A204.1 (cell line): ENCODE data around the gene XIAP.
"Not testable (repeated sequence)": the region's sequence is repeated elsewhere in the genome, so short reads cannot be mapped to it uniquely, and the experiment has no call there.

Source experiments
- FAIRE-seq: peaks from 2 replicates; lab custom pipeline; 2012; peaks lifted over from hg19 to GRCh38; lab: Jason Lieb, UNC

XIAP gene

DNA sequence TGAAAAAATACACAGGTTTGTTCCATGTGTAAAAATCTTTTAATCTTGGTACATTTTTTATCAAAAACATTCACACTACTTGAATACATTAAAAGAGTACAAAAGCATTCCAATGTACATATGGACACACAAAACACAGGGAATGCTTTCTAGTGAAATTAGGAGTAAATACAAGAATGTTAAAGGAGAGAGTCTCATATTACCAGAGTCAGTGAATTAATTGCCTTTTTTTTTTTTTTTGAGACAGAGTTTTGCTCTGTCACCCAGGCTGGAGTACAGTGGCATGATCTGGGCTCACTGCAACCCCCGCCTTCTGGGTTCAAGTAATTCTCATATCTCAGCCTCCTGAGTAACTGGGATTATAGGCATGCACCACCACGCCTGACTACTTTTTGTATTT lies 17.0 kb downstream of the XIAP start:
- no peak for FAIRE-seq

DNA sequence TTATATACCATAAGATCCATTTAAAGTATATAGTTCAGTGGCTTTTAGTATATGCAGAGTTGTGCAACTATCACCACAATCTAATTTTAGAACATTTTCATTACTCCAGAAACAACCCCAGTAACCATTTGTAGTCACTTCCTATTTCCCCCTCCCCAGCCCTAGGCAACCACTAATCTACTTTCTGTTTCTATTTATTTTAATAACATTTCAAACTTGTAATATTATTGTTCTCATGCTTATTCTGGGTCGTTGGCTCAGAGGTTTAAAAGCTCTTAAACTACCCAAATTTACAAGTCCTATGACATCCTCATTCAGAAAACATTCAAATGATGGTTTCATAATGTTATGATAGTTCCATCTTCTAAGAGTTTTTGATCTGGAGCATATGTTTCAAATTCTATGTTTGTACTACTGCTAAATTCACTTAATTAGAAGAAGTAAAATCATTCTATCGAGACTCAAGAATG lies 18.4 kb downstream of the XIAP start:
- FAIRE-seq = no peak

DNA sequence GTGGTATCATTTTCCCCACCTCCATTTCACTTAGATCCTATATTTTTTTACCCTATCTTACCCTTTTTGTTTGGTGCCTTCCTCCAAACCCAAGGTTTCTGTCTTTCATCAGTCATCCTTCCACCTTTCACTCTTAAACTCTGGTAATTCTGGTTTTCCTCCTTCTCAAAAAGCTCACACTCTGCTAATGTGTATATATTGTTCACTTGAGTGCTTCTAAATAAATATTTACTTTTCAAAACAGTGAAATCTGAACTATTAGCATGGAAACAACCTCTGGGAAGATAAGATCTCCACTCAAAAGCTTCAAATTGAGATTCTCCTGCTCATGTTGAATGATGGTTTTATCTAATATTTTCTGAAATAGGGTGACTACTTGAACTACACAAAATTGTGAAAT lies 21.5 kb downstream of the XIAP start:
- no peak for FAIRE-seq

DNA sequence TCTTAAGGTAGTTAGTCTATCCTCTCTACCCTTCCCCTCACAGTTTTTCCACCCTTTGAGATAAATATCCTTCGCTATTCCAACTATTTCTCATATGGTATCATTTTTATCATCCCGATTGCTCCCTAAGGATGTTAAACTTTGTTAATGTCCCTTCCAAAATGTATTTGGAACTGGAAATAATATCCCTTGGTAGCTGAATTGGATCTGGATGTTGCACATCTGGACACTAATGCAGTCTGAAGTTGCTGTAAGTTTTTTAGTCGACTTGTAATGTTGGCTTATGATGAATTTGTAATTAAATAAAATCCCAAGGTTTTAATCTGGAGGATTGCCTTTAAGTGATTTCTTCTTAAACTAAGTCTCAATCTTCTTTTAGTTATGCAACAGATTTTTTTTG lies 22.5 kb downstream of the XIAP start:
- FAIRE-seq = no peak

DNA sequence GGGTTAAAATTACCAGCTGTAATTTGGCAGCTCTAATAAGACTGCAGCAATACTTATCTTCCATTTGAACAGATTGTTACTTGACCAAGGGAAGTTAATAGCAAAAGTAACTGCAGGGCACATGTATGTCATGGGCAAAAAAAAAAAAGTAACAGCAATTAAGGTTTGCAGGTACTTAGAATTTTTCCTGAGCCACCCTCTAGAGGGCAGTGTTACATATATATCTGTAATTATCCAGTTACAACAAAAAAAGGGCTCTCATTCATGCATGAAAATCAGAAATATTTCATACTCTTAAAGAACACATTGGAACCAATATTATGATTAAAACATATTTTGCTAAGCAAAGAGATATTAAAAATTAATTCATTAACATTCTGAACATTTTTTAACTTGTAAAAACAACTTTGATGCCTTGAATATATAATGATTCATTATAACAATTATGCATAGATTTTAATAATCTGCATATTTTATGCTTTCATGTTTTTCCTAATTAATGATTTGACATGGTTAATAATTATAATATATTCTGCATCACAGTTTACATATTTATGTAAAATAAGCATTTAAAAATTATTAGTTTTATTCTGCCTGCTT lies 25.1 kb downstream of the XIAP start:
- FAIRE-seq = peak; percentile 97

DNA sequence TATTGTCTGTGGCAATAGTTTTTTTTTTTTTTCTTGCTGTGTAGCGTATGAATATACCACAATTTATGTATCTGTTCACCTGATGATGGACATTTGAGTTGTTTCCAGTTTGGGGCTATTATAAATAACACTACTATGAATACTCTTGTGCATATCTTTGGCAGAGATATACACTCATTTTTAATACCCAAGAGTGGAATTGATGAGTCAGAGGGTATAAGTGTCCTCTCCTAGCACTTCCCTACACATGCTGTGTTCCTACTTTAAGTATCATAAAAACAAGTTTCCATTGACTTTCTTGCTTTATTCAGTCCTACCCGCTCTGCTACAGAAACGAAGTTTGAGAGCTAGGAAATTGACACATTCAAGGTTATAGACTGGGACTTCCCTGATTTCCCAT lies 39.8 kb downstream of the XIAP start:
- no peak for FAIRE-seq

DNA sequence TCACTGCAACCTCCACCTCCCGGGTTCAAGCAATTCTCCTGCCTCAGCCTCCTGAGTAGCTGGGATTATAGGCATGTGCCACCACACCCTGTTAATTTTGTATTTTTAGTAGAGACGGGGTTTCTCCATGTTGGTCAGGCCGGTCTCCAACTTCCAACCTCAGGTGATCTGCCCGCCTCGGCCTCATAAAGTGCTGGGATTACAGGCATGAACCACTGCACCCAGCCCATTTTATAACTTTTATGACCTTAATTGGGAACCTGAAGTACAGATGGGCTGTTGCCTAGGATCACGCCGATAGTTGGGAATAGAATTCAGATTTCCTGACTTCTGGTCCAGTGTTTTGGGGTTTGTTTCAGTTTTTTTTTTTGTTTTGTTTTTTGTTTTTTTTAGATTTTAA lies 43.4 kb downstream of the XIAP start:
- not testable (repeated sequence) for FAIRE-seq

DNA sequence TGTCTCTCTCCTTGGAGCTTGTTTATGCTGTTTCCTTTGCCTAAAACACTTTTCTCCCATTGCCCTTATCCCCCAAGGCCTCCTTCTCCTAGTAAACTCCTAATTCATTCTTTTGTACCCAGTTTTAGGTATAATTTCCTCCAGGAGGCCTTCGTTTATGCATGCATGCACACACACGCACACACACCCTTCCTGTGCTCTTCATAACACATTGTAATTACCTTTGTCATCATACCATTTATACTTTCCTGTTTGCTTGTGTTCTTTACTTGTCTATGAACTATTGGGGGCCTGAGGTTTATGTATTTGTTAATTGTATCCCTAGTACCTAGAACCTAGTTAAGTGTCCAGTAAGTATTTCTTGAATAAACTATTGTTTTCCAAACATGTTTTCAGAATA lies 45.5 kb downstream of the XIAP start:
- FAIRE-seq = no peak

DNA sequence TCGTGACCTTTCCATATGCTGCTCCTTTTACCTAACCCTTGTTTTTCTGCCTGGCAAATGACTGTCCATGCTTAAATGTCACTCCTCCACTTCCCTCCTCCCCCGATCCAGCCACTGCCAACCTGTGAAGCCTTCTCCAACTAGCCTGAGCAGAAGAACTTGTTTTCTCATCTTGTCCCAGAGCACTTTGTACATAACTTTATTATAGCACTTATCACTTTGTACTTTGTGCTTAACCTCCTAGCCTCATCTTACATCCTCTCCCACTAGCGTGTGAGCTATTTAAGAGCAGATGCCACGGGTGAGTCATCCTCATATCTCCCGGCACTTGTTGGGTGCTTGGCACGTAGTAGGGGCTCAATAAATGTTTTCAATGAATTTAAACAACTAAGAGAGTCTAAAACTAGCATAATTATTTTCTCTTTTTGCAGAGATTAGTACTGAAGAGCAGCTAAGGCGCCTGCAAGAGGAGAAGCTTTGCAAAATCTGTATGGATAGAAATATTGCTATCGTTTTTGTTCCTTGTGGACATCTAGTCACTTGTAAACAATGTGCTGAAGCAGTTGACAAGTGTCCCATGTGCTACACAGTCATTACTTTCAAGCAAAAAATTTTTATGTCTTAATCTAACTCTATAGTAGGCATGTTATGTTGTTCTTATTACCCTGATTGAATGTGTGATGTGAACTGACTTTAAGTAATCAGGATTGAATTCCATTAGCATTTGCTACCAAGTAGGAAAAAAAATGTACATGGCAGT lies 46.9 kb downstream of the XIAP start:
- FAIRE-seq = peak; percentile 16

DNA sequence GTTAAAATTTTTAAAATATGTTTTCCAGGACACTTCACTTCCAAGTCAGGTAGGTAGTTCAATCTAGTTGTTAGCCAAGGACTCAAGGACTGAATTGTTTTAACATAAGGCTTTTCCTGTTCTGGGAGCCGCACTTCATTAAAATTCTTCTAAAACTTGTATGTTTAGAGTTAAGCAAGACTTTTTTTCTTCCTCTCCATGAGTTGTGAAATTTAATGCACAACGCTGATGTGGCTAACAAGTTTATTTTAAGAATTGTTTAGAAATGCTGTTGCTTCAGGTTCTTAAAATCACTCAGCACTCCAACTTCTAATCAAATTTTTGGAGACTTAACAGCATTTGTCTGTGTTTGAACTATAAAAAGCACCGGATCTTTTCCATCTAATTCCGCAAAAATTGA lies 49.7 kb downstream of the XIAP start:
- FAIRE-seq = no peak

DNA sequence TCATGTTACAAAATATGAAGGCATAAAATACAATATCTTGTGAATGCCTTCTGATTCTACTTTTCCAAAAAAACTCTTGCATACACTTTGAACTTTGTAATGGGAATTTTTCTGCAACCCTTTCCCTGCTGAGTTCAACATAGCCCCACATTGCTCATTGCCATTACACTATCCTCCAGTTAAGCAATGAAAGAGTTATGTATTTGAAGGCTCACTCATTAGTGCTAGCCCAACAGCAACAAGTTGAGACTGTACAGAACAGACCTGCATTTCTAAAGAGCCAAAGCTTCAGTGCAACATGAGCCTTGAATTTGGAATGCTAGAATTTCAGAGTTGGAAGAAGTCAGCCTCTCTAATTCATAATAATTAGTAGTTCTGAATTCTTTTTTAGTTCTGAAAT lies 57.2 kb downstream of the XIAP start:
- FAIRE-seq = no peak

DNA sequence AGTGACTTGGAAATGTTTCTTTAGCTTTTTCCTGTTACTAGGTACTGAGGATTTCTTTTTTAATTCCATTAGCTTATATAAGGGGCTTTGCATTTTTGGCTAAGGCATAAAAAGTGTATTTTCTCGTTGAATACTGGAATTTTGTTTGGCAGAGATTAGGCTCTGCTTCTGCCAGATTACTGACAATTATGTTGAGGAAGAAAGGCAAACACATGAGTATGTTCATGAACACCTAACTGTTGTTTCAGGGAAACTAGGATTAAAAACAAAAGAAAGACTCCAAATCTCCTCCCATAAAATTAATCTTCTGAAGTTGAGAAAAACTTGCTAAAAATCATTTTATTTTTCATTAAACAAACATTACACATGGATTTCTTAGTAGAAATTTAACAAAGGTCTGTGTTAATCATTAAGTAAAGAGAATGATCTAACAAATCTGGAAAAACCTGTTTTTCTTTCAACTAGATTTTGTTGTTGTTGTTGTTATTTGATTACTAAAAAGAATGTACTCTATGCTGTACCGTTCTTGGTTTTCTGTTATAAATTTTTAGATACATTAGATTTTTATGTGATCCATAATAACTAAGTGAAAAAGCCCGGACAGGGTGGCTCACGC lies 58.4 kb downstream of the XIAP start:
- no peak for FAIRE-seq

DNA sequence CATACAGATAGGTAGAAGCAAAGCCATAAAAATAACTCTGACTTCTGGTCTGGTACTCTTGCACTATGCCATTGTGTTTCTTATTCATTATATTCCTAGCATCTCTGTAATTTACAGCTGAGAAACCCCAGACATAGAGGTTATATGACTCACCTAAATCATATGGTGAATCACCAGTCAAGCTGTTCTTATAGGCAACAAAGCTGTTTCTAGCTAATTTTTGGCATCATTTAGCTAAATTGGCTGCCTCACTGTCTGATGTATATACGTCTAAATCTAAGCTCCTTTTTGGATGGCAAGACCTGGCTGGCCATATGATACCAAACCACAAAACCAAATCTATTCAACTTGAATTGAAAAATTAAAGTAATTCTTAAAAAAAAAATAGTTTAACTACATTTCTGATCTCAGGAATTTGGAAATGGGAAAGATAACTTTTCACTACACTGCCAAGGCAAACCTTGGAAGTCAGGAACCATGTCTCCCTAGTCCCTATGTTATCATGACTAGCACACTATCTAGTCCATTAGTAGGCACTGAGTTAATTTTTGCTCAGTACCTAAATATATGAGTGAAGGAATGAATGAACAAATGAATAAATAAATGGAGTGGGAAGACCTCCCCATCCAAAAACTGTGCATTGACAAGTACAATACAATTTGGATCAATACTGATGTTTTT lies 60.4 kb downstream of the XIAP start:
- FAIRE-seq = no peak

DNA sequence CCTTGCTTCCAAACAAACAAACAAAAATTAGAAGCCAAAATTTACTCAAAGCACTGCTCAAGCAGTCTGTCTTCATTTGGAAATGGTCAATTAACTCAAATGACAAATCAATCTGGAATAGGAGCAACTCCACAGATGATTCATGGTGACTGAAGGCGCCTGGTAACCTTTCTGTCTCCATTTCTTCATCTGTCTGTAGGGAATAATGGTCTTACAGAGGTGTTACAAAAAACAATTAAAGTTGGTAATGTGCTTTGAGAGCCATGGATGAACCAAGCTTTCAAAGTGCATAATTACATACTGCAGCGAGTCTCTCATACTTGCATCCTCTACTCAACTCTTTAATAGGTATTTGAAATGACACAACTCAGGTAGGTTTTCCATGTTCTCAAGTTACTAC lies 63.4 kb downstream of the XIAP start:
- FAIRE-seq = no peak

DNA sequence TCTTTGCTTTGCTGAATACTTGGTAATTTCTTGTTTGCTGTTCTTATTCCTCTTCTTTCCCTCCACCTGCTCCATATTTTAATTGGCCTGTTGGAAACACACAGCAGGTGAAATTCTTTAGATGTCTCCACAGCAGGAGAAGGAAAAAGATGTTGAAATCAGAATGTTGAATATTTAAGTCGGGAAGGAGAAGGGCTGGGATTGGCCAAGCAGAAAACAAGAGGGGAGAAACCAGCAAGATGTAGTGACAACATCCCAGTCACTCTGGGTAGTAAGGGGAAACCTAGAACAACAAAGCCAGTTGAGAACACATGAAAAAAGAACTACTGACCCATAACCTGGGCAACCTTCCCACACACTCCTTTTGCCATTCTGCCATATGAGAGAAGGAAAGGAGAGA lies 64.3 kb downstream of the XIAP start:
- no peak for FAIRE-seq

DNA sequence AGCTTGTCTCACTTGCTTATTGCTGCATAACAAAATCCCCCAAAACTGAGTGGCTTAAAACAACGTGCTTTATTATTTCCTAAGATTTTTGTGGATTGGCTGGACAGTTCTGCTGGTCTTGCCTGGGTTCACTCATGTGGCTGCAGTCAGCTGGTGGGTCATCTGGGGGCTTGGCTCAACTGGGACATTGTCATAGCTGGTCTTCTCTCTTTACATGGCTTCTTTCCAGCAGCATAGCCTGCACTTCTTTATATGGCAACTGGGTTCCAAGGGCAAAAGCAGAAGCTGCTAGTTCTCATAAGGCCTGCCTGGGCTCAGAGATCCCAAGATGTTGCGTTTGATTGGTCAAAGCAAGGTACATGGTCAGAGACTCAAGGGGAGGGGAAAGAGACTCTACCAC lies 68.0 kb downstream of the XIAP start:
- no peak for FAIRE-seq

DNA sequence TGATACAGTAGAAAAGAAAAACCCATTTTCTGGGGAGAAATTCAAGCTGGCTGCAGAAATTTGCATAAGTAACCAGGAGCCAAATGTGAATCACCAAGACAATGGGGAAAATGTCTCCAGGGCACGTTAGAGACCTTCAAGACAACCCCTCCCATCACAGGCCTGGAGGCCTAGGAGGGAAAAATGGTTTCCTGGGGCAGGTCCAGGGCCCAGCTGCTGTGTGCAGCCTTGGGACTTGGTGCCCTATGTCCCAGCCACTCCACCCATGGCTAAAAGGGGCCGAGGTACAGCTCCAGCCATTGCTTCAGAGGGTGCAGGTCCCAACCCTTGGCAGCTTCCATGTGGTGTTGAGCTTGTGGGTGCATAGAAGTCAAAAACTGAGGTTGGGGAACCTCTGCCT lies 72.2 kb downstream of the XIAP start:
- not testable (repeated sequence) for FAIRE-seq

DNA sequence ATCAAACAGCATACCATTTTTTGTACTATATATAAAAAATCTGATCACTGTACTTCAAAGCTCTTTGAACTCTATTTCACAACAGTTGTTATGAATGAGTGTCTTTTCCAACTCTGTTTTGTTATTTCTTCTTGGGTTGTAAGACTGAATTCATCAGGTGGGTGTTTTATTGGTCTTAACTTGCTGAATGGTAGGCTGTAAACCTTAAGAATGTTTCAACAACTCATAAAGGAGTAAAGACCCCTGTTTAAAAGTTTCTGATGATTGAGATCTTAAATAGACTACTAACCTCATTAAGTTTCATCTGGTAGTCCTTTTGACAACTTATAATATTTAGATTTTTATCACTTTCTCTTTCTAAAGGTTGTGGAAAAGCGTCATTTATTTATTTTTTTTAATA lies 83.2 kb downstream of the XIAP start:
- peak; percentile 19 for FAIRE-seq

DNA sequence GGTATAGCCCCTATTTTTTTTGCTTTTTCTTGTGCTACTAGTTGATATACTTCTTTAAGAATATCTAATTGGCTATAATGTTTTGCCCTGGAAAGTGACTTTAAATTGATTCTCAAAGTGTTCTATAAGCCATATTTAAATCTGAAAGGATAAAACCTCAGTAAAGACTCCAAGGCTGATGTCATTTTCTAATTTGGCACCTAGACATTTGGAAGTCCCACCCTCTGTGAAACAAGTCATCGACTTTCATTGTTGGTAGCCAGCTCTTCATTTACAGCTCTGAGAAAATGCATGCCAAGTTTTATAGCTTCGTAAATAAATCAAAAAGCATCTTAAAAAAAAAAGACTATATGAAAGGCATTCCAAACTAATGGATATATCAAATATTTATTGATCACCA lies 83.6 kb downstream of the XIAP start:
- no peak for FAIRE-seq

DNA sequence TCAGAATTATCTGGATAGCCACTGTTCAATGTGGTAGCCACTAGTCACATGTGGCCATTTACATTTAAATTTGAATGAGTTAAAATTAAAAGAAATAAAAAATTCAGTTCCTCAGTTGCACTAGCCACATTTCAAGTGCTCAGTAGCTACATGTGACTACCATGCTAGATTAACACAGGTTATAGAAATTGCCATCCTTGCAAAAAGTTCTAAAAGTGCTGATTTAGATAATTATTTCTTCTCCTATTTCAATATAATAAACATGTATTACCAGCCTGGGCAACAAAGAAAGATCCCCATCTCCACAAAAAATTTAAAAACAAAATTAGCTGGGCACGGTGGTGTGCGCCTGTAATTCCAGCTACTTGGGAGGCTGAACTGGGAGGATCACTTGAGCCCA lies 90.0 kb downstream of the XIAP start:
- FAIRE-seq = no peak

DNA sequence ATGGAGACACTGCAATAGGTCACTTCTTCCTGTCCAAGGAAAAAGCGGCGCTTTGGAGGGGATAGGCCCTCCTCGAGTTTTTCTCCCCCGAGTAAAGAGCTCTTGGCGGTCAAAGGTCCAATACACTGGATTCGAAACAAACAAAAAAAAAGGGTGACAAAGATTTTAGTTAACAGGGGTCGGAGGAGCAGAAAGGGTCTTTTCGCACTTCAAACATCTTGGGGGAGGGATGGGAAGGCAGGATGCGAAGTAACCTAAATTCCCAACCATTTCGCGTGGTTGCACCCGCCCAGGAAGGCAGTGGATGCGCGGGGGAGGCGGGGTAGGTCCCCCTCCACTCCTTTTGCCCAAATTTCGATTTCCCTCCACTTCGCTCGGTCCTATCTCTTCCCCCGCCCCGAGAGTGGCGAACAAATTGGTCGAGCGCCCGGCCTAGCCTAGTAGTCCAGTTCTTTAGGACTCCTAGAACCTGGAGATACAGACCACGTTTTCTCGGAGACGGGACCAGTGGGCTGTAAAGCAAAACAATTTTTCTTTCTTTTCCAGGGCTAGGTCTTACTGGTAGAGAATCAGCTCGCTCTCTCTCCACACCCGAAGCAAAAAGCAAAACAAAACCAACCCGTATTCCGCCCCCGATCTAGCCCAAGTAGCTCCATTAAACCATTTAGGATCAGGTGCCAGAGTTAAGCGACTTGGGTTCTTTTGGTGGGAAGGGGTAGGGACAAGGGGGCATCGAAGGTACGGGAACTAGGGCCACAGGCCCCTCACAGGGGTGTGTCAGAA lies 99.6 kb downstream of the XIAP start:
- FAIRE-seq = no peak

DNA sequence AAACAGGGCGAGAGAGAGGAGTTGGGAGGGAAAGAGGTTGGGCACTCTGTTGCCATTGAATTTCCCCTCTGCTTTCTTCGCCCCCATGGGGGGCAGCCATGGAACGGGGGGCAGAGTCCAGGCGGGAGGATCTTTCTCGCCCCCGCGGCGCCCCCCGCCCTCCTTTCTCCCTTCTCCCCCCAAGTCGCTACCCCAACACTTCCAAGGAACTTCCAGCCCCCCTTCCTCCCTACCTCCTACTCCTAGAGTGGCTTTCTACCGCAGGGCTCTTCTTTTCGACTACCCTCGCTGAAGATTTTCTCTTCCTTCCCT lies 101.1 kb downstream of the XIAP start:
- no peak for FAIRE-seq
